HepG2 (cell line): ENCODE data around the gene ARHGEF3. TPM values are rescaled to one million over a fixed set of nuclear protein-coding genes. Genes with fewer than 3 reads are reported as not detected.

Experiments
- ATF4 ChIP-seq, 2 experiments: fragments of 450-650 bp in 1 of 2; sonication (generic) in 1 of 2; formaldehyde crosslinking; IDR thresholded peaks; 2 replicates each; pipeline versions ENCODE4 v1.5.0 to v1.8.0; 2020 to 2022; ENCODE audit warnings: mild to moderate bottlenecking in 1 of 2, missing genetic modification reagents in 1 of 2
- E2F1 ChIP-seq: sonication (generic); formaldehyde crosslinking; IDR thresholded peaks from 2 replicates; pipeline ENCODE4 v1.5.0; 2020; ENCODE audit warnings: missing genetic modification reagents
- EP300 ChIP-seq, 3 experiments: sonication (generic) in 1 of 3; formaldehyde crosslinking in 1 of 3; IDR thresholded peaks; 2 replicates each; pipeline versions ENCODE4 v1.5.1 to v1.6.1; 2011 to 2020; ENCODE audit warnings: low read depth in 2 of 3, low read length in 2 of 3, borderline replicate concordance in 1 of 3, improper control_type of control experiment in 1 of 3, mild to moderate bottlenecking in 1 of 3, missing genetic modification reagents in 1 of 3, moderate library complexity in 1 of 3
- HDAC2 ChIP-seq: sonication (generic); formaldehyde crosslinking; IDR thresholded peaks from 2 replicates; pipeline ENCODE4 v1.4.0; 2020; ENCODE audit warnings: missing genetic modification reagents
- HMG20A ChIP-seq: IDR thresholded peaks from 2 replicates; pipeline ENCODE4 v1.6.1; 2016; ENCODE audit warnings: borderline replicate concordance
- HMG20B ChIP-seq: conservative IDR thresholded peaks from 2 replicates; pipeline ENCODE4 v1.6.1; 2016; ENCODE audit warnings: missing genetic modification reagents, missing compliant biosample characterization
- KLF6 ChIP-seq: IDR thresholded peaks from 2 replicates; pipeline ENCODE4 v1.8.0; 2016; ENCODE audit warnings: missing biosample characterization, missing genetic modification reagents
- MEF2D ChIP-seq: sonication (generic); formaldehyde crosslinking; IDR thresholded peaks from 2 replicates; pipeline ENCODE4 v1.5.1; 2020; ENCODE audit warnings: mild to moderate bottlenecking, missing genetic modification reagents
- NONO ChIP-seq, 2 experiments: fragments of 450-650 bp in 1 of 2; sonication (generic) in 1 of 2; formaldehyde crosslinking in 1 of 2; IDR thresholded peaks in 1 of 2; conservative IDR thresholded peaks in 1 of 2; 2 replicates each; pipeline versions ENCODE4 v1.6.1 to v1.8.0; 2017 to 2022; ENCODE audit warnings: mild to moderate bottlenecking in 1 of 2, missing genetic modification reagents in 1 of 2, moderate library complexity in 1 of 2
- PCBP1 ChIP-seq: fragments of 200-400 bp; formaldehyde crosslinking; IDR thresholded peaks from 2 replicates; pipeline ENCODE4 v1.6.1; 2017; ENCODE audit warnings: mild to moderate bottlenecking, low read depth, low read length, borderline replicate concordance
- PITX1 ChIP-seq: sonication (generic); formaldehyde crosslinking; IDR thresholded peaks from 2 replicates; pipeline ENCODE4 v1.5.1; 2020; ENCODE audit warnings: mild to moderate bottlenecking, missing genetic modification reagents
- POGK ChIP-seq: sonication (generic); formaldehyde crosslinking; conservative IDR thresholded peaks from 2 replicates; pipeline ENCODE4 v1.8.0; 2022; ENCODE audit warnings: mild to moderate bottlenecking, moderate library complexity, missing genetic modification reagents
- SMARCC2 ChIP-seq: fragments of 450-650 bp; IDR thresholded peaks from 2 replicates; pipeline ENCODE4 v1.6.1; 2017; ENCODE audit warnings: antibody characterized with exemption, mild to moderate bottlenecking
- TEAD3 ChIP-seq: optimal IDR thresholded peaks from 2 replicates; pipeline ENCODE3; 2016; ENCODE audit warnings: borderline replicate concordance
- ZBTB37 ChIP-seq: sonication (generic); formaldehyde crosslinking; IDR thresholded peaks from 2 replicates; pipeline ENCODE4 v1.4.0; 2020; ENCODE audit warnings: mild to moderate bottlenecking, missing genetic modification reagents
- ZMYM4 ChIP-seq: sonication (generic); formaldehyde crosslinking; IDR thresholded peaks from 2 replicates; pipeline ENCODE4 v1.8.1; 2023; ENCODE audit warnings: mild to moderate bottlenecking, missing genetic modification reagents
- ZNF317 ChIP-seq: sonication (generic); formaldehyde crosslinking; IDR thresholded peaks from 2 replicates; pipeline ENCODE4 v1.5.0; 2020; ENCODE audit warnings: mild to moderate bottlenecking, missing genetic modification reagents
- ZNF367 ChIP-seq: sonication (generic); formaldehyde crosslinking; IDR thresholded peaks from 2 replicates; pipeline ENCODE4 v1.4.0; 2020; ENCODE audit warnings: missing genetic modification reagents, borderline replicate concordance
- ZNF484 ChIP-seq: sonication (generic); formaldehyde crosslinking; IDR thresholded peaks from 2 replicates; pipeline ENCODE4 v1.5.1; 2020; ENCODE audit warnings: mild to moderate bottlenecking, low read depth, missing genetic modification reagents, borderline replicate concordance
- ZNF660 ChIP-seq: sonication (generic); formaldehyde crosslinking; IDR thresholded peaks from 2 replicates; pipeline ENCODE4 v1.5.1; 2020; ENCODE audit warnings: mild to moderate bottlenecking, low read depth, missing genetic modification reagents, borderline replicate concordance
- ZNF878 ChIP-seq: sonication (generic); formaldehyde crosslinking; IDR thresholded peaks from 2 replicates; pipeline ENCODE4 v1.8.1; 2023; ENCODE audit warnings: mild to moderate bottlenecking, missing genetic modification reagents, moderate library complexity
- ZSCAN9 ChIP-seq: IDR thresholded peaks from 2 replicates; pipeline ENCODE4 v1.6.1; 2016; ENCODE audit warnings: borderline replicate concordance
- polyA plus RNA-seq, 8 experiments: library from polyadenylated mRNA; depleted of rRNA in 3 of 8; stranded (reverse) in 7 of 8; unstranded in 1 of 8; fragments of >200 nt; fragmentation: Illumina TruSeq in 4 of 8; extraction: Trizol in 4 of 8; gene quantifications; 2 replicates each; pipeline versions ENCODE4 v1.2.1 to v1.2.3, GENCODE V29; 2011 to 2016; ENCODE audit warnings: low read depth in 4 of 8, missing spikeins in 1 of 8, mixed read lengths in 1 of 8; ENCODE audit not compliant: insufficient read depth in 1 of 8
- total RNA-seq, 5 experiments: library from RNA; depleted of rRNA; stranded (reverse); fragments of >200 nt; fragmentation: Illumina TruSeq; extraction: Trizol; gene quantifications; 2 replicates each; pipeline ENCODE4 v1.2.3, GENCODE V29; 2016; ENCODE audit warnings: low read depth in 1 of 5
- TF ChIP-seq, protein P1 (sequence below): sonication (generic); formaldehyde crosslinking; IDR thresholded peaks from 2 replicates; pipeline ENCODE4 v1.4.0; 2020; ENCODE audit warnings: missing genetic modification reagents

ARHGEF3 gene
- total and polyA plus RNA-seq, 2 of the 13 experiments (the other 11 are each of a cell fraction or from before 2014, with no cell fraction given) = 14.8 to 23.1 TPM

DNA sequence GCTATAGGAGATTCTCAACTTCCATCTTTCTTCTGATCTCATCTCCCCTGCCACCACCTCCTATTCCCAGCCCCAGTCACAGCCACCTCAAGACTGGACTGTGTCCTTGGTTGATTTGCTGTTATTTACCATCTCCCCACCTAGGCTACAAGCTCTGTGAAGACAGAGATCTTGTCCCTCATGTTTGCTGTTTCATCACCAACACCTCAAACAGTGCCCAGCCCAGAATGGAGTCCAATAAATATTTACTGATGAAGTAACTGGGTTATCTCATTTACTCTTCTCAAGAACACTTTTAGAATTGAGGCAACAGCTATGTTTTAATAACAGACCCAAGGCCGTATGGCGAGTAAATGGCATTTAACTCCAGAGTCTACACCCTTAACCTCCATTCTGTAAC lies 29.1 kb upstream of the ARHGEF3 start (continued):
- TF ChIP-seq SMARCC2 = no peak
- peak; percentile 49 for TF ChIP-seq TEAD3 (CRISPR knock-in tag)
- no peak for TF ChIP-seq NONO (IDR thresholded peaks at IDR 0.05)
- TF ChIP-seq NONO (CRISPR knock-in tag; conservative IDR thresholded peaks at IDR 0.05) = 0 out of 2 replicates have a peak, but pooled peaks have one; percentile 23
- TF ChIP-seq KLF6 (CRISPR knock-in tag) = 0 out of 2 replicates have a peak, but pooled peaks have one; percentile 48
- TF ChIP-seq ZBTB37 = 0 out of 2 replicates have a peak, but pooled peaks have one; percentile 25
- TF ChIP-seq HMG20B = 0 out of 2 replicates have a peak, but pooled peaks have one; percentile 38
- no peak for TF ChIP-seq E2F1 (CRISPR knock-in tag)
- no peak for TF ChIP-seq ZNF484
- TF ChIP-seq PITX1 (CRISPR knock-in tag) = peak; percentile 83
- 0 out of 2 replicates have a peak, but pooled peaks have one; percentile 38 for TF ChIP-seq POGK (CRISPR knock-in tag)
- TF ChIP-seq ZSCAN9 (CRISPR knock-in tag) = peak; percentile 45; the same call in 1 of the 2 replicates
- TF ChIP-seq ZNF367 = peak; percentile 67; the same call in 1 of the 2 replicates
- peak in 1 of 2 experiments; percentile 89; a peak in 2 of 4 replicates for TF ChIP-seq ATF4 (CRISPR knock-in tag; IDR thresholded peaks at IDR 0.05)
- peak in 1 of 2 experiments; percentile 95; a peak in 2 of 4 replicates for TF ChIP-seq EP300 (IDR thresholded peaks at IDR 0.05; ENCODE audit: low read depth in 2 of 2, low read length in 2 of 2)
- peak; percentile 82; the same call in 1 of the 2 replicates for TF ChIP-seq EP300 (CRISPR knock-in tag; IDR thresholded peaks at IDR 0.05; ENCODE audit: borderline replicate concordance)
- TF ChIP-seq, protein P1, sequence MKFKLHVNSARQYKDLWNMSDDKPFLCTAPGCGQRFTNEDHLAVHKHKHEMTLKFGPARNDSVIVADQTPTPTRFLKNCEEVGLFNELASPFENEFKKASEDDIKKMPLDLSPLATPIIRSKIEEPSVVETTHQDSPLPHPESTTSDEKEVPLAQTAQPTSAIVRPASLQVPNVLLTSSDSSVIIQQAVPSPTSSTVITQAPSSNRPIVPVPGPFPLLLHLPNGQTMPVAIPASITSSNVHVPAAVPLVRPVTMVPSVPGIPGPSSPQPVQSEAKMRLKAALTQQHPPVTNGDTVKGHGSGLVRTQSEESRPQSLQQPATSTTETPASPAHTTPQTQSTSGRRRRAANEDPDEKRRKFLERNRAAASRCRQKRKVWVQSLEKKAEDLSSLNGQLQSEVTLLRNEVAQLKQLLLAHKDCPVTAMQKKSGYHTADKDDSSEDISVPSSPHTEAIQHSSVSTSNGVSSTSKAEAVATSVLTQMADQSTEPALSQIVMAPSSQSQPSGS (CRISPR knock-in tag) = peak; percentile 77
- peak; percentile 81 for TF ChIP-seq ZMYM4
- TF ChIP-seq PCBP1 = no peak
- peak; percentile 79; the same call in 1 of the 2 replicates for TF ChIP-seq MEF2D (CRISPR knock-in tag)
- peak; percentile 94 for TF ChIP-seq HDAC2 (CRISPR knock-in tag)
- TF ChIP-seq HMG20A (CRISPR knock-in tag) = peak; percentile 88; the same call in 1 of the 2 replicates
- no peak; the same call in 1 of the 2 replicates for TF ChIP-seq ZNF878 (CRISPR knock-in tag)
- no peak for TF ChIP-seq ZNF660 (CRISPR knock-in tag)
- peak; percentile 70; the same call in 1 of the 2 replicates for TF ChIP-seq ZNF317
